ENCODE measurements around the gene UBTD2. TPM values are rescaled to one million over a fixed set of nuclear protein-coding genes. Genes with fewer than 3 reads are reported as not detected.

UBTD2 gene
- total RNA-seq, 1 experiment from 2014 or later, result 42.6 TPM

- H3K27ac Mint-ChIP-seq, result peak overlapping the region in 1 of 3 experiments; percentile 61; a peak in 1 of 7 replicates
- H3K18ac ChIP-seq (ENCODE audit: insufficient read length, low read depth, low read length), result no peak overlapping the region
- TF ChIP-seq CTCF (conservative IDR thresholded peaks at IDR 0.05), result no peak
Observed at GRCh38 chr5:172180936-172181335, 102.6 kb downstream of the UBTD2 start.

More at GRCh38 chr5:172180936-172181335, 102.6 kb downstream of the UBTD2 start:
- Histone ChIP-seq H2BK20ac (ENCODE audit: low read depth, low read length, poor library complexity, severe bottlenecking) (no peak overlapping the region), H3K23me2 (ENCODE audit: insufficient read length, low read depth, low read length, poor library complexity, severe bottlenecking) (no peaks in the 10 kb centered on the region), H4K5ac (ENCODE audit: insufficient read length, low read depth, low read length) (no peak overlapping the region), H3K14ac (ENCODE audit: insufficient read depth, low read length) (no peak overlapping the region), H4K8ac (replicated peaks; ENCODE audit: insufficient read length, low read depth, low read length) (no peak overlapping the region), H3K79me2 (ENCODE audit: insufficient read depth, low read length) (peaks cover 4% of the 10 kb centered on the region; the same call in 1 of the 2 replicates), H2BK15ac (ENCODE audit: low read depth, low read length) (no peak overlapping the region), H2AFZ (ENCODE audit: low read length) (no peak overlapping the region), H4K20me1 (ENCODE audit: control insufficient read depth, insufficient read depth, insufficient read length) (no peaks in the 10 kb centered on the region), H3K9me3 (ENCODE audit: control insufficient read depth, low read depth, low read length) (no peaks in the 10 kb centered on the region), H2BK12ac (ENCODE audit: insufficient read length, low read depth, low read length) (no peak overlapping the region), H3K9ac (ENCODE audit: extremely low read depth, insufficient read length, low read length) (no peak overlapping the region), H3K56ac (ENCODE audit: insufficient read length, low read depth, low read length) (no peak overlapping the region), H3K23ac (ENCODE audit: insufficient read length, low read depth, low read length) (no peak overlapping the region), H3K4me2 (ENCODE audit: insufficient read depth, insufficient read length, low read length) (no peak overlapping the region), H2BK120ac (ENCODE audit: low read depth, low read length, poor library complexity, severe bottlenecking) (no peak overlapping the region), H3K4me1 (ENCODE audit: insufficient read depth, low read length) (peaks cover 14% of the 10 kb centered on the region; the same call in 1 of the 2 replicates), H3T11ph (ENCODE audit: low read length) (no peak overlapping the region), H3K27ac (ENCODE audit: insufficient read length, low read depth, low read length) (no peak overlapping the region), H3K79me1 (ENCODE audit: insufficient read depth, low read depth, low read length, poor library complexity, severe bottlenecking) (no peaks in the 10 kb centered on the region), H2AK5ac (ENCODE audit: insufficient read length, low read length) (no peak overlapping the region), H4K91ac (ENCODE audit: insufficient read length, low read depth, low read length) (no peak overlapping the region), H3K4ac (ENCODE audit: low read depth, low read length) (no peak overlapping the region), H3K27me3 (ENCODE audit: insufficient read depth, low read length) (no peaks in the 10 kb centered on the region), H2BK5ac (ENCODE audit: insufficient read length, low read length) (no peak overlapping the region)
- no peak for DNase-seq
- Mint-ChIP-seq H3K9me3 (no peaks in the 10 kb centered on the region), H3K36me3 (ENCODE audit: insufficient read depth in 1 of 3, low read depth in 3 of 3) (peaks cover 3 to 4% (median 3%) of the 10 kb centered on the region in 3 experiments; a peak in 3 of 7 replicates), H3K4me1 (peaks cover 29 to 31% of the 10 kb centered on the region in 2 experiments), H3K27me3 (ENCODE audit: low read depth) (no peaks in the 10 kb centered on the region; the same call in 1 of the 2 replicates), H3K4me3 (no peak overlapping the region)
- no CpG with 5 or more reads among the region's 9 CpGs for WGBS (ENCODE audit: extremely low coverage, insufficient read length, low lambda C conversion rate)
